Osteocyte (in vitro differentiated cells): ENCODE data around the gene SUMF1. TPM values are rescaled to one million over a fixed set of nuclear protein-coding genes. Genes with fewer than 3 reads are reported as not detected.

Source experiments
- DNase-seq: peaks from one replicate; pipeline ENCODE4 v3.0.0; 2021; ENCODE audit warnings: mixed read lengths; ENCODE audit not compliant: unreplicated experiment; ENCODE audit errors: extremely low spot score
- H3K27ac Mint-ChIP-seq: one replicate; pipeline ENCODE4 v1.8.0; 2021; ENCODE audit warnings: mild to moderate bottlenecking, mixed read lengths; ENCODE audit not compliant: unreplicated experiment
- H3K27me3 Mint-ChIP-seq: one replicate; pipeline ENCODE4 v1.8.0; 2021; ENCODE audit warnings: mixed read lengths; ENCODE audit not compliant: unreplicated experiment
- H3K36me3 Mint-ChIP-seq: one replicate; pipeline ENCODE4 v1.8.0; 2021; ENCODE audit warnings: mixed read lengths; ENCODE audit not compliant: unreplicated experiment
- H3K4me1 Mint-ChIP-seq: one replicate; pipeline ENCODE4 v1.8.0; 2021; ENCODE audit warnings: mixed read lengths; ENCODE audit not compliant: unreplicated experiment
- H3K4me3 Mint-ChIP-seq: one replicate; pipeline ENCODE4 v1.8.0; 2021; ENCODE audit warnings: mild to moderate bottlenecking, moderate library complexity, mixed read lengths; ENCODE audit not compliant: unreplicated experiment
- H3K9me3 Mint-ChIP-seq: one replicate; pipeline ENCODE4 v1.8.0; 2021; ENCODE audit warnings: mixed read lengths; ENCODE audit not compliant: unreplicated experiment
- CTCF ChIP-seq: fragments of 200-600 bp; sonication (generic); IDR thresholded peaks from 2 replicates; pipeline ENCODE4 v1.5.0; 2021; ENCODE audit warnings: antibody characterized with exemption, mild to moderate bottlenecking, moderate library complexity
- total RNA-seq: library from RNA; stranded (reverse); gene quantifications from 2 replicates; pipeline ENCODE4 v1.2.1, GENCODE V29; 2021

SUMF1 gene
- total RNA-seq, 1 donor from 2014 or later = 44.1 TPM

GRCh38 chr3:4417449-4417848, 49.6 kb downstream of the SUMF1 start:
- TF ChIP-seq CTCF = no peak
- no peaks in the 10 kb centered on the region for H3K9me3 Mint-ChIP-seq
- H3K27me3 Mint-ChIP-seq = no peaks in the 10 kb centered on the region
- peak overlapping the region; percentile 85 for H3K27ac Mint-ChIP-seq
- no peaks in the 10 kb centered on the region for H3K36me3 Mint-ChIP-seq
- DNase-seq = no peak
- no peak overlapping the region for H3K4me3 Mint-ChIP-seq
- peaks cover 19% of the 10 kb centered on the region for H3K4me1 Mint-ChIP-seq

GRCh38 chr3:4416961-4417360, 50.1 kb downstream of the SUMF1 start:
- peak; percentile 85 for DNase-seq
- H3K27ac Mint-ChIP-seq = peak overlapping the region; percentile 85
- no peak for TF ChIP-seq CTCF
- peaks cover 3% of the 10 kb centered on the region for H3K36me3 Mint-ChIP-seq
- H3K4me3 Mint-ChIP-seq = no peak overlapping the region
- no peaks in the 10 kb centered on the region for H3K9me3 Mint-ChIP-seq
- H3K27me3 Mint-ChIP-seq = no peaks in the 10 kb centered on the region
- peaks cover 19% of the 10 kb centered on the region for H3K4me1 Mint-ChIP-seq

- peaks cover 16% of the 10 kb centered on the region for H3K4me1 Mint-ChIP-seq
- no peak for TF ChIP-seq CTCF
- no peak overlapping the region for H3K4me3 Mint-ChIP-seq
- no peak for DNase-seq
- H3K9me3 Mint-ChIP-seq = no peaks in the 10 kb centered on the region
- no peaks in the 10 kb centered on the region for H3K27me3 Mint-ChIP-seq
- peaks cover 5% of the 10 kb centered on the region for H3K36me3 Mint-ChIP-seq
- H3K27ac Mint-ChIP-seq = peak overlapping the region; percentile 85
Observed at GRCh38 chr3:4416427-4416945, 50.6 kb downstream of the SUMF1 start.

GRCh38 chr3:4413467-4413866, 53.6 kb downstream of the SUMF1 start:
- Mint-ChIP-seq H3K9me3 (no peaks in the 10 kb centered on the region), H3K4me3 (no peak overlapping the region), H3K27ac (no peak overlapping the region), H3K27me3 (no peaks in the 10 kb centered on the region), H3K4me1 (peaks cover 15% of the 10 kb centered on the region), H3K36me3 (peaks cover 15% of the 10 kb centered on the region)
- DNase-seq = no peak
- no peak for TF ChIP-seq CTCF

- Mint-ChIP-seq H3K9me3 (no peaks in the 10 kb centered on the region), H3K36me3 (peaks cover 15% of the 10 kb centered on the region), H3K27ac (no peak overlapping the region), H3K4me1 (peaks cover 17% of the 10 kb centered on the region), H3K27me3 (no peaks in the 10 kb centered on the region), H3K4me3 (no peak overlapping the region)
- TF ChIP-seq CTCF = no peak
- no peak for DNase-seq
Observed at GRCh38 chr3:4411833-4412232, 55.2 kb downstream of the SUMF1 start.
